ENCODE measurements around the gene RPL23.

RPL23 gene

GRCh38 chr17:38809828-38810227 lies 43.7 kb downstream of the RPL23 start:
- no peak overlapping the region for H3K4me3 ChIP-seq (ENCODE audit: low read length)
- TF ChIP-seq CTCF (conservative IDR thresholded peaks at IDR 0.05; ENCODE audit: low read length) = no peak
- DNase-seq (ENCODE audit: low read depth) = no peak

- no peak for DNase-seq (ENCODE audit: low read depth)
- H3K4me3 ChIP-seq (ENCODE audit: low read length) = peak overlapping the region; percentile 93
- no peak for TF ChIP-seq CTCF (conservative IDR thresholded peaks at IDR 0.05; ENCODE audit: low read length)
Measured at GRCh38 chr17:38800237-38800760, 53.2 kb downstream of the RPL23 start.

- no peak for TF ChIP-seq CTCF (conservative IDR thresholded peaks at IDR 0.05; ENCODE audit: low read length)
- H3K4me3 ChIP-seq (ENCODE audit: low read length) = peak within 1 kb of the TSS; percentile 93
- peak; percentile 99 for DNase-seq (ENCODE audit: low read depth)
Measured at GRCh38 chr17:38799501-38800236, 53.9 kb downstream of the RPL23 start, which contains the start of gene PIP4K2B. TSS of gene PIP4K2B (minus strand) at chr17:38799556. CDS start at chr17:38799424, 132 bp downstream.

- peak; percentile 50 for DNase-seq (ENCODE audit: low read depth)
- TF ChIP-seq CTCF (conservative IDR thresholded peaks at IDR 0.05; ENCODE audit: low read length) = no peak; the same call in 1 of the 2 replicates
- peak overlapping the region; percentile 93 for H3K4me3 ChIP-seq (ENCODE audit: low read length)
Measured at GRCh38 chr17:38798614-38799500, 54.7 kb downstream of the RPL23 start.

Measured in AG10803 (cell line).